ENCODE results near the gene COMTD1. TPM values are rescaled to one million over a fixed set of nuclear protein-coding genes. Genes with fewer than 3 reads are reported as not detected.

Gene COMTD1
- total RNA-seq, 2 donors from 2014 or later: 9.6 to 14.4 TPM

DNA sequence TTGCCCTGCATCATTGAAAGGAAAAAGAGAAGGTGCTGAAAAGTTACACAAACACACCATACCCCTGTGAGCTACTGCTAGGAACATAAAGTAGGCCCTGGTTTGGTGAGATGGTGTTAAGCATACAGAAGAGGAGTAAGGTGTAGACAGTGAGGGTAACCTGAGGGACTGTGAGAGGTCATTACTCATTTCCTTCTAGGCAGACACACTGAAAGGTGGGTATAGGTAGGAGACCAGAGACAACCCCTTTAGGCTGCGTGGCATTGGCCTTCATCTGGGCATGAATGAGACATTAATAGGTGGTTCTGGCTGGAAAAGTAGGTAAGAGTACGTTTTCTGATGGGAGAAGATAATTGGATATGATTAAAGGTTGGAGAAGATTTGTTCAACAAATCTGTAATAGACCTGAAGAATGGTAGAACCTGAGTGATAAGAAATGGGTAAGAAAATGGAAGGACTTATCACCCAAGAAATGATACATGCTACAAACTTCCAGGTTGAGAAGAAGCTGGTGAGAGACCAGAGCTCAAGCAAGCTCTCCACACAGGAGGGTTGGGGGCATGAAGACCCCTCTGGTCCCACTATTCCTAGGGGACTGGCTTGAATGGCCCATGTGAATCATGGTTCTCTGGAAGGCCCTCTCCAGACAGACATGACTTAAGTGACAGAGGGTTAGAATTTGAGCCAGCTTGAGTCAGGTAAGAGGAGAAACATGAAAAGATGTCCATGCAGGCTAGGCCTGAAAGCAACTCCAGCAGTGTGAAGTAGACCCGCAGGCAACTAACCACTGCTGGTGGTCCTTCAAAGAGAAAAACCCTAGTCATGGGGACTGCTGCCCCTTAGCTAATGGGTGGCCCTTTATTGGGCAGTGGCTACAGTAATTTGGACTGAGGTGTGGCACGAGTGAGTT lies 3.8 kb downstream of the COMTD1 start:
- Histone ChIP-seq H3K27ac (ENCODE audit: low read depth, low read length) (no peak overlapping the region), H3K4me3 (ENCODE audit: low read length) (no peak overlapping the region), H3K27me3 (ENCODE audit: control insufficient read depth, insufficient read depth, low read length, poor library complexity, severe bottlenecking) (no peaks in the 10 kb centered on the region), H3K4me1 (ENCODE audit: control insufficient read depth, insufficient read depth, low read length) (peaks cover 5% of the 10 kb centered on the region), H3K9me3 (ENCODE audit: control insufficient read depth, low read length) (no peaks in the 10 kb centered on the region), H3K9ac (ENCODE audit: extremely low read depth, low read length, poor library complexity, severe bottlenecking) (no peak overlapping the region), H3K36me3 (ENCODE audit: control insufficient read depth, insufficient read depth, low read length) (peaks cover 57% of the 10 kb centered on the region)
- H3K4me3 Mint-ChIP-seq: no peak overlapping the region
- H3K4me1 Mint-ChIP-seq: peaks cover 24% of the 10 kb centered on the region
- WGBS, 2 experiments (ENCODE audit: insufficient coverage in 1 of 2, insufficient read length in 1 of 2): 93 to 95% methylated on average over 3 to 4 of the region's 4 CpGs
- H3K36me3 Mint-ChIP-seq (ENCODE audit: low read depth): peaks cover 47% of the 10 kb centered on the region
- DNase-seq: peak; percentile 43
- TF ChIP-seq, protein P1, sequence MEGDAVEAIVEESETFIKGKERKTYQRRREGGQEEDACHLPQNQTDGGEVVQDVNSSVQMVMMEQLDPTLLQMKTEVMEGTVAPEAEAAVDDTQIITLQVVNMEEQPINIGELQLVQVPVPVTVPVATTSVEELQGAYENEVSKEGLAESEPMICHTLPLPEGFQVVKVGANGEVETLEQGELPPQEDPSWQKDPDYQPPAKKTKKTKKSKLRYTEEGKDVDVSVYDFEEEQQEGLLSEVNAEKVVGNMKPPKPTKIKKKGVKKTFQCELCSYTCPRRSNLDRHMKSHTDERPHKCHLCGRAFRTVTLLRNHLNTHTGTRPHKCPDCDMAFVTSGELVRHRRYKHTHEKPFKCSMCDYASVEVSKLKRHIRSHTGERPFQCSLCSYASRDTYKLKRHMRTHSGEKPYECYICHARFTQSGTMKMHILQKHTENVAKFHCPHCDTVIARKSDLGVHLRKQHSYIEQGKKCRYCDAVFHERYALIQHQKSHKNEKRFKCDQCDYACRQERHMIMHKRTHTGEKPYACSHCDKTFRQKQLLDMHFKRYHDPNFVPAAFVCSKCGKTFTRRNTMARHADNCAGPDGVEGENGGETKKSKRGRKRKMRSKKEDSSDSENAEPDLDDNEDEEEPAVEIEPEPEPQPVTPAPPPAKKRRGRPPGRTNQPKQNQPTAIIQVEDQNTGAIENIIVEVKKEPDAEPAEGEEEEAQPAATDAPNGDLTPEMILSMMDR (conservative IDR thresholded peaks at IDR 0.05): no peak
- H3K27me3 Mint-ChIP-seq (ENCODE audit: insufficient read depth): no peaks in the 10 kb centered on the region
- no peaks in the 10 kb centered on the region for H3K9me3 Mint-ChIP-seq
- peak overlapping the region; percentile 67 for H3K27ac Mint-ChIP-seq

DNA sequence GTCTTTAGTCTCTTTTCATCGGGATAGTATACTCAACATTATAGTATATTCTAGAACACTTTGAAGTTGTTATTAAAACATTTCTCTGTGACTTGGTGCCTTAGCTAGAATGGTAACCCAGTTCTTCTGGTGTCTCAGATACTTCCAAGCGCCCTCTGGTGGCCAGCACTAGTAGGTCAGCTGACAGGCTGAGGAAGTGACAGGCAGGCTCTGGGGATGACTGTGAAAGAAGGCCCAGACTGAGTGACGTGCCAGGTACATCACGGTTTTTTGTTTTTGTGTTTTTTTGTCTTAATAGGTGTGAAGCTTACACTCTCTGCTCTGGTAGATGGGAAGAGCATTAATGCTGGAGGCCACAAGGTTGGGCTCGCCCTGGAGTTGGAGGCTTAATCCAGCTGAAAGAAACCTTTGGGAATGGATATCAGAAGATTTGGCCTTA lies 5.1 kb downstream of the COMTD1 start:
- DNase-seq: peak; percentile 96
- no peaks in the 10 kb centered on the region for H3K9me3 ChIP-seq (ENCODE audit: control insufficient read depth, low read length)
- no peak overlapping the region for H3K9ac ChIP-seq (ENCODE audit: extremely low read depth, low read length, poor library complexity, severe bottlenecking)
- peaks cover 13% of the 10 kb centered on the region for H3K4me1 ChIP-seq (ENCODE audit: control insufficient read depth, insufficient read depth, low read length)
- peaks cover 34% of the 10 kb centered on the region for H3K4me1 Mint-ChIP-seq
- TF ChIP-seq, protein P1 (conservative IDR thresholded peaks at IDR 0.05): peak; percentile 95
- WGBS, 2 experiments (ENCODE audit: insufficient coverage in 1 of 2, insufficient read length in 1 of 2): 11 to 37% methylated on average over 1 to 3 of the region's 5 CpGs
- no peaks in the 10 kb centered on the region for H3K27me3 ChIP-seq (ENCODE audit: control insufficient read depth, insufficient read depth, low read length, poor library complexity, severe bottlenecking)
- H3K27ac ChIP-seq (ENCODE audit: low read depth, low read length): no peak overlapping the region
- peaks cover 71% of the 10 kb centered on the region for H3K36me3 ChIP-seq (ENCODE audit: control insufficient read depth, insufficient read depth, low read length)
- no peak overlapping the region for H3K4me3 ChIP-seq (ENCODE audit: low read length)
- H3K27ac Mint-ChIP-seq: peak overlapping the region; percentile 86
- H3K9me3 Mint-ChIP-seq: no peaks in the 10 kb centered on the region
- H3K27me3 Mint-ChIP-seq (ENCODE audit: insufficient read depth): no peaks in the 10 kb centered on the region
- peaks cover 59% of the 10 kb centered on the region for H3K36me3 Mint-ChIP-seq (ENCODE audit: low read depth)
- no peak overlapping the region for H3K4me3 Mint-ChIP-seq

DNA sequence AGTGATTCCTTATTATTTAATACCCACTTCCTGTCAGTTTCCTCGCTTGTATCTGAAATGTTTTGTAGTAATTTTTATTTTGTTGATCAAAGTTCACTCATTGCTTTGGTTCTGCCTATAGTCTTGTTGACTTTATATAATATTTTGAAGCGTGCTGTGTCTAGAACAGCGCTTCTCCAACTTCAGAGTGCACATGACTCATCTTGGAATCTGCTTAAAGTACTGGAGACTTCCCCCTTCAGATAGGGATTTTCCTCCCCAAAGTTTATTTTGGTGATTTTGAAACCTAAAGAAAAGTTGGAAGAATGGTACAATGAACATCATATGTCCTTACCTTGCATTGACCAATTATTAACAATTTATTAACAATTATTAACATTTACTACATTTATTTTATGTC lies 5.8 kb downstream of the COMTD1 start:
- Mint-ChIP-seq H3K27me3 (ENCODE audit: insufficient read depth) (no peaks in the 10 kb centered on the region), H3K9me3 (no peaks in the 10 kb centered on the region), H3K4me1 (peaks cover 41% of the 10 kb centered on the region), H3K4me3 (no peak overlapping the region), H3K27ac (no peak overlapping the region), H3K36me3 (ENCODE audit: low read depth) (peaks cover 62% of the 10 kb centered on the region)
- peaks cover 75% of the 10 kb centered on the region for H3K36me3 ChIP-seq (ENCODE audit: control insufficient read depth, insufficient read depth, low read length)
- peaks cover 18% of the 10 kb centered on the region for H3K4me1 ChIP-seq (ENCODE audit: control insufficient read depth, insufficient read depth, low read length)
- no peak overlapping the region for H3K9ac ChIP-seq (ENCODE audit: extremely low read depth, low read length, poor library complexity, severe bottlenecking)
- no peak overlapping the region for H3K4me3 ChIP-seq (ENCODE audit: low read length)
- TF ChIP-seq, protein P1 (conservative IDR thresholded peaks at IDR 0.05): no peak
- H3K27ac ChIP-seq (ENCODE audit: low read depth, low read length): no peak overlapping the region
- H3K27me3 ChIP-seq (ENCODE audit: control insufficient read depth, insufficient read depth, low read length, poor library complexity, severe bottlenecking): no peaks in the 10 kb centered on the region
- H3K9me3 ChIP-seq (ENCODE audit: control insufficient read depth, low read length): no peaks in the 10 kb centered on the region
- DNase-seq: peak; percentile 2
- 87 to 100% methylated on average over 2 to 3 of the region's 3 CpGs for WGBS, 2 experiments (ENCODE audit: insufficient coverage in 1 of 2, insufficient read length in 1 of 2)
